Left forelimb (tissue), 1 donor: ENCODE measurements around the gene SPX.

Experiments
- DNase-seq: peaks from one replicate; pipeline ENCODE4 v3.0.0-alpha.2; 2018; ENCODE audit warnings: low spot score

Gene SPX

GRCh38 chr12:21538061-21538653 is 12.1 kb downstream of the SPX start:
- no peak for DNase-seq

DNA sequence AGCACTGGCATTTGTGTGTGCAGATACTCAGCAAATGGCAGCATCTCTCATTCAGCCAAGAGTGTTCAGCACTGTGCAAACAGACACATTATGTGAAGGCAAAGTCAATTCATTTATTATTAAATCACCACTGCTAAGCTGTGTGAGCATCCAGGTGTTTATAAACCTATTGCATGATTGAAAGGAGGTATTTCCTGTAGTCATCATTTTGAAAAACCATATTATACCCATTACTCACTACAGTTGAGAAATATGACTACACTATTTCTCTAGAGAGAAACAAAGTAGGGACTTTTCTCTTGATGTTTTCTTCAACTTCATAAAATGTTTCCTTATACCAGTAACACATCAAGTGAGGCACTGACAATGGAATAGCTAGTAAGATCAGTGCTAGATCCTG is 13.7 kb downstream of the SPX start:
- no peak for DNase-seq

GRCh38 chr12:21541773-21542172 is 15.7 kb downstream of the SPX start:
- DNase-seq: no peak

DNA sequence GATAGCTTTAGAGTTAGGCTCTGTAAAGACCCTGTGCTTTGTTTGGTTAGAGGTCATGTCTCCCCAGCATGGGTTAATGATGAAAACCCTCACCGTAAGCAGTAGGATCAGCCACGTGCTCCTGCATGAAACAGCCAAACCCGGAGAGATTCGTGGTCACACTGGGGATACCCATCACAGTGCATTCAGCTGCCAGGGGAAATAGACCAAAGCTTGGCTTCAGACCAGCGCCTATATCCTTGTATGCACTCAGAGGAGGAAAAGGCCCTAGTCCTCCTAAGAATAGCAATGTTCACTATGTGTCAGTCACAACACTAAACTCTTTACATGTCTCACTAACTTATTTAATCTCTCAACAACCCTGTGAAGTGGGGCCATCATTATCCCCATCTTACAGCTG is 16.3 kb downstream of the SPX start:
- DNase-seq: no peak

- no peak for DNase-seq
Observed at GRCh38 chr12:21543151-21543550, 17.1 kb downstream of the SPX start.

DNA sequence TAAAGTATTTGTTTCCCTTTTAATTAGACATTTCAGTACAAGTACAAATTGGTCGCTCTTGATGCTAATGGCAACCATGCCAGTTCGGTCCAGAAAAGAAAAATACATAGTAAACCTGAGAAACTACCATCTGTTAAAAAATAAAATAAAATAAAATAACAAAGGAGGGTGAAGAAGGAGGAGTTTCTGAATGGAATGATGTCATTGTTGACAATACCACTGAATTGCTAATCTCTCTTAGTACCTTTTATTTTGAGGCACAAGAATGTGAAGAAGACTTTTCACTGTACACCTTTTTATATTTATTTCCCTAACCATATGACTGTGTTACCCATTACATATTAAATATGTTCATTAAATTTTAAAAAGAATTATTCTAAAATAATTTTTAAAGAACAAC is 19.5 kb downstream of the SPX start:
- no peak for DNase-seq

DNA sequence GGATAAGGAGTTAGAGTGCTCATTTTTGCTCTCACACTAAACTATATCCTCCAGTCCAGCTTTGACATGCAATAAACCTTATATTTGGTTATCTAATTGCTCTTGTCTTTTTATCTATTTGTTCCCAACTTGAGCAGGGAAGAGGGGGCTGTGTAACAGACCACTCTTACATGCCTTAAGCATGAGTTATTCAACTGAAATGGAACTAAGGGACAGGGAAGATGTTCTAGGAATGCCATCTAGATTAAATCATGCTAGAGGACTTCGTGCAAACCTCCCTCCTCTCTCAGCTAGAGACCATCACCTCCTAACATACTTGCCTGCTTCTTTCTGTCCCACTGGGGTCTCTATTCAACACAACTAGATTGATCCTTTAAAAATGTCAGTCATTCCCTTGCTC is 20.6 kb downstream of the SPX start:
- no peak for DNase-seq

- no peak for DNase-seq
Observed at GRCh38 chr12:21547437-21547836, 21.3 kb downstream of the SPX start.

- no peak for DNase-seq
Observed at GRCh38 chr12:21551841-21552465, 25.9 kb downstream of the SPX start.

DNA sequence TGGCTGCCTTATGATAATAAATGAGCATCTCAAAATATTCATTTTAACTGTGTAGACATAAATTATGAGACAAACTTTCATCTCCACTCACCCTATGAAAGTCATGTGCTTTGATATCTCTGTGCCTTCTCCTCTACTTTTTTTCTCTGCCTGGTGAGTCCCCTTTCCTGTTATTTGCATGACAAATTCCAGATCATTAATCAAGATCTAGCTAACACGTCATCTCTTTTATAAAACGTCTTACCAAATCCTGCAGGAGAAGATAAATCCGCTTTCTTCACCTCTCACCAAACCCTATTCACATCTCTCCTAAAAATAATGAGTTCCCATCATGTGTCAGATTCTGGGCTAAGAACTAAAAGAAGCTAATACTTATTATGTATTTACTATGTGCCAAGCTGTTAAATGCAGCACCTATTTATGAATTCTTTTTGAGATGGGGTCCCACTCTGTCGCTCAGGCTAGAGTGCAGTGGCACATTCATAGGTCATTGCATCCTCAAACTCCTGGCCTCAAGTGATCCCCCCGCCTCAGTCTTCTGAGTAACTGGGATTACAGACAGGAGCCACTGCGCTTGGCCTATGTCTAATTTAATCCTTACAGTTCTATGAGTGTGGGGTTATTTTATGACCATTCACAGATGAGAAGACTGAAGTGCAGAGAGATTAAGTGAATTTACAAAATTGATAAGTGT is 26.7 kb downstream of the SPX start:
- no peak for DNase-seq

DNA sequence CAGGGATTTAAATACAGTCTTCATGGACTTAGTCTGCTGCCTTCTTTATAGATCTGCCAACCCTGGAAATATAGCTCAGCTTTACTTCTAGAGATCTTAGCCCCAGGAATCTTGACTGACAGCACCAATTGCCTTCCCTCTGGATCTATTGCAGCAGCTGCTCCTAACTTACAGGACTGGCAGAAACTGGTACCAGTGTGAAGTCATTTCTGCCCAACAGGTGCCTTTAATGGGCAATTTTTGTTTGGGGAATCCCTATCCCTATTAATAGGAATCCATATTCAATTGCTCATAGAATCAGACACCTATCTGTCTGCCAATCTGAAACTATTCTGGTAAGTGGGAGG is 27.2 kb downstream of the SPX start:
- DNase-seq: no peak

DNA sequence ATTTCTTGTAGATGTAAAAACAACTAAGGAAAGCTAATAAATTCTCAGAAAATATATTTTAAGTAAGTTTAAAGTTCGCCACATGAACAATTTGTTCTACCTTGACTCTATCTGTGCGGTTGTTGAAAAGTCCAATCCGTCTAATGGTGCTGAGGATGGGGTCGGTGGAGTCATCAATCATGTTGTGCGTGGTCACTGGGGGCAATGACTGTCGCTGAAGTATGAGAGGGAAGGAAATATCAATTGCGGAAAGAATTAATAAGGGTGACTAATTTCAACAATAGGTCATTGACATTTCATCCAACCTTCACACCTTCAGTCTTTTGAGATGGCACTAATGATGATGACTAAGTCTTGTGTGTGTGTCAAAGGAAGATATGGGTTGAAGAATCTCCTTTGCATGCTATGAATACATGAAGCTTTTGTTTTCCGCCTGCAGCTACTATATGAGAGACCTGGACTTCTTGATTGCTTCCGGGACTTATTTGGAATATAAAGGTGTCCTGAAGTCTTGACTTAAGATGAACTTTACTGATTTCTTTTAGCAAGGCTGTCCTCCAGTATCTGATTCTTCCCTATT is 32.1 kb downstream of the SPX start:
- no peak for DNase-seq

DNA sequence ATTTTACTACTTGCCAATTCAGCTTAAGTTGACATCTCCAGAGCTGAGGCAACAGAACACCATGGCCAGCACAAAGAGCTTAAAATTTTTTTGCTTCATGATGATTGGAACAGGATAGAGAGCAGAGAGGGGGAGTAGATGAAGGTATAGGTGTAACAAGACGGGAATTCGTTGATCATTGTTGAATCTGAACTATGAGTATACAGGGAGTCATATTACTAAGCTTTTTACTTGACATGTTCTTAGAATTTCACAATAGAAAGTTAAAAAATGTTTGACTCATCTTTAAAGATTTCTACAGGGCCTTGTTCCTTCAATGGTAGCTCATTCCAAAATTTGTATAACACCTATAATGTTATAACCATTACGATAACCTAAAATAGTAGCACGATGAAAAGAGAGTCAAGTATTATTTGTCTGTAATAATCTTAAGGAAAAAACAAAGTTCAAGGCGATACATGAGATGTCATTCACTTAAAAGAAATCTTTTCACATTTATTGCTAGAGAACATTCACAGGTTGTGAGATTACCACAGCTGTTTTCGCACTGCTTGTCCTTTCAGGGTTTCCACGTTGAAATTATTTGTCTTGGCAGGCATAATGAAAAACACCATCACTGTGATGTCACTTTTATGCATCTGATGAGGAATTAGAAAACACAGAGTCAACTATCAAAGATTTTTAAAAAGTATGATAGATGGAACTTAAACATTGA is 33.9 kb downstream of the SPX start:
- no peak for DNase-seq

GRCh38 chr12:21561158-21561557 is 35.1 kb downstream of the SPX start:
- no peak for DNase-seq

DNA sequence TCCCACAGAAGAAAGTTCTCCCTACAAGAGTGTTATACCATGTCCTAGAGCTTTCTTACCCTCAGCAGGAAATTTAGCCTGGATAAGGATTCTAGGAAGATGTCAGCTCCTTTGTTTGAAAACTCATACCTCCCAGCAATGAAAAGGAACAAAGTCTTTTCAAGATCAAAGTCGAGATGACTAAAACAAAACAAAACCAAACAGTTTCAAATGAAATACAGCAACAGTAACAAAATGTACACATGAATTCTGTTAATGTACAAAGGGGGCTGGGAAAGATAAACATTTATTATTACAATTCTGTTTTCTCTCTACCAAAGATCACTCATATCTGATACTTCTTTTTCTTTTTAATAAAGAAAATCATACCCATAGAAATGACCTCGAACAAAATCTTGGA is 36.8 kb downstream of the SPX start:
- no peak for DNase-seq

DNA sequence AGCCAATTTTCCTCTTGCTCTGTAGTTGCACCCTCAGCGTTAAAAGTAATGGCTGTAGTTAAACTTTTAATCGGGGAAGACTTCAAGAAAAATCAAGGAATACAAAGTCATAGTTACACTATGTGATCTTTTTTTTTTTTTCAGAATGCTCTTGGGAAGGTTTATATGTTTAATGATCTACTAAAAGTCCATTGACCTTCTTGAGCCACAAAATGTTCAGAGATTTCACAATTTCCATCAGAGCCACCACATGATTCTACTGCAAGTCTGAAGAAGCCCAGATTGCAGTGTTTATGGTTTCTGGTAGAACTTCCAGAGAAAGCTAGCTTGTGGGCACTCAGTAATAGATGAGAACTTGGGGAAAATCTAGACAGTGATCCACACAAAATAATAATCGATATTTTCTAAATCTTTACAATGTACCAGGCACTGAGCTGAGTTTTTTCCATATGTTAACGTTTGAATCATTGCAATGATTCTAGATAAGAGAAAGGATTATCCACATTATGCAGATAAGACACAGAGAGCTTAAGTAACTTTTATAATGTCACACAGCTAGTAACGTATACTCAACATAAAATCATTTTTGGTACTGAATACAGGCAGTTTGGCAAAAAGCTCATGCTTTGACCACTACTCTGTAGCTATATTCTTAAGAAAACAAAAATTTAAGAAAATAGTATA is 40.3 kb downstream of the SPX start:
- no peak for DNase-seq

DNA sequence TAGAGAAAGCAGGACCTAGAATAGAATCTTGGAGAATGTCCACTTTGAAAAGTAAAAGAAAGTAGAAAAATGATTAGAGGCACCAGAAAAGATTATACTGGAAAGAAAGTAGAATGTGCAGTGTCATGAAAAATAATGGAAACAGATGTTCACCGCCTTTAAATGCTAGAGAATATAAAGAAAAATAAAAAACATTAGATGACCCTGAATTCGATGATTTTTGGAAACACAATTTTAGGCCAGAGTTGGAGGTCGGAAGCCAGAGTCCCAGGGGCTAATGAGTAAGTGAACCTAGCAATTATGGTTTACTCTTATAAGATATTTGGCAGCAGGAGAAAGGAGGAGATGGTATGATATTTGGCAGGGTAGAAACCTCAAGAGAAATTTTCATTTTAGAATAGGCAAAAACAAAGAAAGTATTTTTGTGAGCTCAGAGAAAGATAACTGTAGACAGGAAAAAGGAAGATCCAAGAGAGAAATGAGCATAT is 40.9 kb downstream of the SPX start:
- DNase-seq: no peak

- no peak for DNase-seq
Observed at GRCh38 chr12:21568115-21568514, 42.0 kb downstream of the SPX start.

GRCh38 chr12:21571046-21571445 is 45.0 kb downstream of the SPX start:
- no peak for DNase-seq

DNA sequence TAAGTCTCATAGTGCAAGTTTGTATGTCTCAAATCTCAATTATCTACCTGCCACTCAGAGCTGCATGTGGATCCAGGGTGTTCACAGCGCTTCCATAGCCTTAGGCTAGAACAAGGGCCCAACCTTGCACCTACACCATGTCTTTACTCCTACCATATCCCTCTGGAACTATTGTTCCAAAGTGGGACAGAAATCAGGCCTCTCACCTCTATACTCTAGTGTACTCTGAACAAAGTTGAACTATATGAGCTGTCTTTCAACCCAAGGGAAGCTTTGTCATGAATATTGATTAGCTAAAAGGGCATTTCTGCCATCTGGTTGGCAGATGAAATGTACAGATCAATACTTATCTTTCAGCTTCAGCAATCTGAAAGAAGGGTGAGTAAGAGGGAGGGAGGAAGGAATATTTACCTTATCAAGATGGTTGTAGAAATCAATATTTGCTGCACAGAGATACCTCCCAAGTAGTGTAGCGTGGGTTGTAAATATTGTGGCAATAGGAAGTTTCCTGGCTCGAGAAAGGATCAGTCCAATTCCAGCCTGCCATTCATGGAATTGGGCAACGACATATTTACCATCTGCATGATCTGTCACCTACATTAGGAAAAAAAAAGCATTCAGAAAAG is 47.8 kb downstream of the SPX start:
- no peak for DNase-seq

DNA sequence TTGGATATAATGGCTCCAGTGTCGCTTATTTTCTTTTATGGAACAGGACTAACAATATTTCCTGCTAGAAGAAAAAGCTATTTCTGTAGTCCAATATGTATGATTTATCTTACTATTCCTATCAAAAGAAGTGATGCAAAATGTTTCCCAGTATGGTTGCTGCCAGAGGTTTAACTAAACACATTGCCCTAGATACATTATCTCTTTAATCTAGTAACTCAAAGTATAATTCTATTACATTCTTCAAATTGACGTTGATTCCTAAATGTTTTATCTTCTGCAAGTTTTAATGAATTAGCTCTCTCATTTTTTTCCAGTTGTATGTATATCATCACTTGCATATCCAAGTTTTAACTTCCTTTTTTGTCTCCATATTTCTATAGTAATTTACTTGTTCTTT is 50.3 kb downstream of the SPX start:
- no peak for DNase-seq

DNA sequence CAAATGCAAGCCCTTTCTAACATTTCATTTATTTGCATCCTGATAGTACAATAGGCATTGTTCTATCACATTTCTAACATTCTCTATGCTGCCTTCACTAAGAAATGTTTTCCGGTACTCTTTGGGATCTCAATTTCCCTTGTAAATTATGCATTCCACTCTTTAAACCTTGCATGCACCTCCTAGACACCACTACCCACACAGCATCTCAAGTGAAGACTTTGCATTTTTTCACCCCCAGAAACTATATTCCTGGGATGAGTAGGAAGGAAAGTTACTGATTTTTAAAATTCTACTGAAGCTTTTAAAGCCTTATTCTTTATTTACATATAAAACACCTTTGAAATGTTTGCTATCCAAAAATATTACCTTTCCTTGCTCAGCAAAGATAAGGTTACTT is 51.4 kb downstream of the SPX start:
- no peak for DNase-seq
